Epithelial cell of esophagus (primary cell): ENCODE results near the gene ZNRF1.

Experiments used
- DNase-seq: peaks from one replicate; pipeline ENCODE4 v3.0.0; 2010; ENCODE audit warnings: low read depth
- H3K4me3 ChIP-seq: 2 replicates; pipeline ENCODE4 v1.5.1; 2011; ENCODE audit warnings: mild to moderate bottlenecking, low read length, control low read depth
- TF ChIP-seq, protein P1 (sequence below): IDR thresholded peaks from 2 replicates; pipeline ENCODE4 v1.5.1; 2011; ENCODE audit warnings: low read depth, mild to moderate bottlenecking, low read length, control low read depth, inconsistent platforms; ENCODE audit not compliant: insufficient read depth; ENCODE audit errors: missing control alignments

The ZNRF1 gene

GRCh38 chr16:75110637-75111513 is 112.1 kb downstream of the ZNRF1 start:
- peak; percentile 87 for DNase-seq
- peak overlapping the region; percentile 18 for H3K4me3 ChIP-seq
- TF ChIP-seq, protein P1, sequence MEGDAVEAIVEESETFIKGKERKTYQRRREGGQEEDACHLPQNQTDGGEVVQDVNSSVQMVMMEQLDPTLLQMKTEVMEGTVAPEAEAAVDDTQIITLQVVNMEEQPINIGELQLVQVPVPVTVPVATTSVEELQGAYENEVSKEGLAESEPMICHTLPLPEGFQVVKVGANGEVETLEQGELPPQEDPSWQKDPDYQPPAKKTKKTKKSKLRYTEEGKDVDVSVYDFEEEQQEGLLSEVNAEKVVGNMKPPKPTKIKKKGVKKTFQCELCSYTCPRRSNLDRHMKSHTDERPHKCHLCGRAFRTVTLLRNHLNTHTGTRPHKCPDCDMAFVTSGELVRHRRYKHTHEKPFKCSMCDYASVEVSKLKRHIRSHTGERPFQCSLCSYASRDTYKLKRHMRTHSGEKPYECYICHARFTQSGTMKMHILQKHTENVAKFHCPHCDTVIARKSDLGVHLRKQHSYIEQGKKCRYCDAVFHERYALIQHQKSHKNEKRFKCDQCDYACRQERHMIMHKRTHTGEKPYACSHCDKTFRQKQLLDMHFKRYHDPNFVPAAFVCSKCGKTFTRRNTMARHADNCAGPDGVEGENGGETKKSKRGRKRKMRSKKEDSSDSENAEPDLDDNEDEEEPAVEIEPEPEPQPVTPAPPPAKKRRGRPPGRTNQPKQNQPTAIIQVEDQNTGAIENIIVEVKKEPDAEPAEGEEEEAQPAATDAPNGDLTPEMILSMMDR, result peak; percentile 89

- TF ChIP-seq, protein P1, result no peak
- no peak overlapping the region for H3K4me3 ChIP-seq
- no peak for DNase-seq
Observed at GRCh38 chr16:75111514-75111940, 112.7 kb downstream of the ZNRF1 start.

DNA sequence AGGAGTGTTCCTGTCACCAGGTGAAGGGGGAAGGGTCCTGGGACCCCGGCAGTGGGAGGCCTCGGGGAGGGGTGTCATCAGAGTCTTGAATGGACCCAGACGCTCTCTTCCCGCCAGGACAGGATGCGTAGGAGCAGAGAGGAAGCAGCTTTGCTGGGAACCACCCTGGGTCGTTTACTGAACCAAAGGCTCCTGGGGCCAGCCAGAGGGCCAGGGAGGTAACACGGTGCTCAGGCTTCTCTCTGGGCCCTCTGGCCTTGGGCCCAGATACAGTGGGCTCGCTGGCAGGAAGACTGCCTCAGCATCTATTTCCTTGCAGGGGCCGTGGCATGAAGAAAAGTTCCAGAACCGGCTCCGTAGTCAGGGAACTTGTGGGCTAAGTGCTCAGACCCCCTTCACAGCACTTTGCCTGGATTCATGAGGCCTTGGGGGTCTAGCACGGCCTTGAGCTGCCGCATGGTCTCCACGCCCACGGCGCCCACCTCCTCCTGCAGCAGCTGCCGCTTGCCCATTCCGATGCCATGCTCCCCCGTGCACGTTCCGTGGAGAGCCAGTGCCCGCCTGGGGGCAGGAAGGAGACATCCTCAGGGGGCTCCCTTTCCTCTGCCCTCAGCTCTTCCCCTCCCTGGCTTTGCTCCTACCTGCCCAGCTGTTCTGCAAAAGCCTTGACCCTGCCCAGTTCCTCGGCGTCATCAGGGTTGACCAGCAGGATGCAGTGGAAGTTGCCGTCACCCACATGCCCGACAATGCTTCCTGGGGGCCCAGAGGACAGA is 113.3 kb downstream of the ZNRF1 start:
- H3K4me3 ChIP-seq, result no peak overlapping the region
- TF ChIP-seq, protein P1, result no peak
- DNase-seq, result no peak

DNA sequence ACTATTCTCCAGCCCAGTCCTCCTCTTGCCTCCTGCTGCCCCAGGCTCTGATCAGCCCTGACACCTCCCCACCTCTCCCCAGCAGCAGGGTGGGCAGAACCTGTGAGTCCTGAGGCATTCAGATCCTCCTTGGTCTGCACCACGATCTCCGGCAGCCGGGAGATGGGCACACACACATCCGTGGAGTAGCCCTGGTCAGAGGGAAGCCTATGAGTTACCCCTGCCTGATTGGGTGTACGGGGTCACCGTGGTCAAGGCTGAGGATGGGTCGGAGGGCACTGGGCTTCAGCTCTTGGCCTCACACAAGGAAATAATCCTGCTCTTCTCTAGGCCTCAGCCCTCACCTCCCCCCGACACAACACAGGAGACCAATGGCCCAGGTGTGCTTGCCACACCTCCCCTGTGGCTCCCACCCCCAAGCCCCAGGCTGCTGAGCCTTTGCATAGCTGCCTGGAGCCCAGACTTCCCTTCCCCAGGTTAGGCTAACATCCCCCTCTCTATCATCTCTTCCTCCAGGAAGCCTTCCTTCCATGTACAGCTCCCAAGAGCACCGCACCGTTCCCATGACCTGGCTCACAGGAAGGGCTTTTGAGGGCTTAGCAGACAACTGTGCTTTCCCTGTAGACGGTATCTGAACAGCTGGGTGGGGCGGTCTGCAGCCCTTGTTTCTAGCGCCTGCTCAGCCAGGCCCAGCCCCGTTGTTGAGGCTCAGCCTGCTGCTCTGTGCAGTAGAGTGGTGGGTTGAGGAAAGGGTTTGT is 114.1 kb downstream of the ZNRF1 start:
- H3K4me3 ChIP-seq, result no peak overlapping the region
- TF ChIP-seq, protein P1, result no peak
- no peak for DNase-seq

GRCh38 chr16:75113541-75114121 is 114.8 kb downstream of the ZNRF1 start:
- DNase-seq, result no peak
- TF ChIP-seq, protein P1, result no peak
- no peak overlapping the region for H3K4me3 ChIP-seq

- no peak for DNase-seq
- no peak overlapping the region for H3K4me3 ChIP-seq
- TF ChIP-seq, protein P1, result no peak
Observed at GRCh38 chr16:75114179-75114945, 115.5 kb downstream of the ZNRF1 start.
